ENCODE measurements around the gene PIAS4.
"Not testable (repeated sequence)": the region's sequence is repeated elsewhere in the genome, so short reads cannot be mapped to it uniquely, and the experiment has no call there.

Gene PIAS4

GRCh38 chr19:3984908-3985642 is 22.5 kb upstream of the PIAS4 start, which contains the start of gene EEF2:
EEF2 (minus strand) TSS chr19:3985463; CDS start chr19:3985380, 83 bp downstream.
- H3K9ac ChIP-seq (ENCODE audit: low read length) = peak within 1 kb of the TSS; percentile 95
- H3K27me3 ChIP-seq (ENCODE audit: control insufficient read depth, insufficient read depth, low read length) = peaks cover 8% of the 10 kb centered on the region; the same call in 1 of the 2 replicates
- peak within 1 kb of the TSS; percentile 93 for H3K4me3 ChIP-seq (ENCODE audit: low read depth, low read length)
- peaks cover 48% of the 10 kb centered on the region for H3K36me3 ChIP-seq (ENCODE audit: control insufficient read depth, insufficient read depth, low read length)
- peaks cover 26% of the 10 kb centered on the region for H3K4me1 ChIP-seq (ENCODE audit: control insufficient read depth, insufficient read depth, low read length)
- H3K9me3 ChIP-seq (ENCODE audit: control insufficient read depth, insufficient read depth, low read depth, low read length) = no peaks in the 10 kb centered on the region
- H3K27ac ChIP-seq (ENCODE audit: low read depth, low read length) = peak within 1 kb of the TSS; percentile 99

DNA sequence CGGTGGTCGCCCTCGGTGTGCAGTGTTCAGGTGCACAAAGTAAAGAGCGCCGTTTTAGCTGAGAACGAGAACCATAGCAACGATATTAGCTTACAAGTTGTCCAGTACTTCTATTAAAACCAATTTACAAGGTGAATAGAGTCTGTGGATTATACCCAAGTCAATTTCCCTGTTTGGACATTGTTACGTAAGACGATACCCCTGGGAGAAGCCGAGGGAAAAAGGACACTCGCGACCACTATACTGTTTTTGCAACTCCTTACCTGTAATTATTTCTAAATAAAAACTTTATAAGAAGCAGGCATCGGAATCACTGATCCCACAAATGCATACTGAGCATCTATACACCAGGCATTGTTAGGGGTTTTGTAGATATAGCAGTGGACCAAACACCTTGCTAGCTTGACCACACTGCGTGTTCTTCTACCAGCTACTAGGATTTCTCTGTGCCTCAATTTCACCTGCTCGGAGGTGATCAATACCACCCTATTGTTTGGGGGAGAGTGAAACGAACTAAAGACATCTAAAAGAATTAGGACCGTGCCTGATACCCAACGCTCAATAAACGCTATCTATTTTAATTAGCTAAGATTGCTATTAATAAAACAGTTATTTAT is 21.8 kb upstream of the PIAS4 start:
- Histone ChIP-seq H3K9ac (ENCODE audit: low read length) (no peak overlapping the region), H3K4me3 (ENCODE audit: low read depth, low read length) (peak overlapping the region; percentile 93), H3K4me1 (ENCODE audit: control insufficient read depth, insufficient read depth, low read length) (peaks cover 26% of the 10 kb centered on the region), H3K27me3 (ENCODE audit: control insufficient read depth, insufficient read depth, low read length) (peaks cover 8% of the 10 kb centered on the region; the same call in 1 of the 2 replicates), H3K27ac (ENCODE audit: low read depth, low read length) (no peak overlapping the region), H3K36me3 (ENCODE audit: control insufficient read depth, insufficient read depth, low read length) (peaks cover 41% of the 10 kb centered on the region), H3K9me3 (ENCODE audit: control insufficient read depth, insufficient read depth, low read depth, low read length) (no peaks in the 10 kb centered on the region)

DNA sequence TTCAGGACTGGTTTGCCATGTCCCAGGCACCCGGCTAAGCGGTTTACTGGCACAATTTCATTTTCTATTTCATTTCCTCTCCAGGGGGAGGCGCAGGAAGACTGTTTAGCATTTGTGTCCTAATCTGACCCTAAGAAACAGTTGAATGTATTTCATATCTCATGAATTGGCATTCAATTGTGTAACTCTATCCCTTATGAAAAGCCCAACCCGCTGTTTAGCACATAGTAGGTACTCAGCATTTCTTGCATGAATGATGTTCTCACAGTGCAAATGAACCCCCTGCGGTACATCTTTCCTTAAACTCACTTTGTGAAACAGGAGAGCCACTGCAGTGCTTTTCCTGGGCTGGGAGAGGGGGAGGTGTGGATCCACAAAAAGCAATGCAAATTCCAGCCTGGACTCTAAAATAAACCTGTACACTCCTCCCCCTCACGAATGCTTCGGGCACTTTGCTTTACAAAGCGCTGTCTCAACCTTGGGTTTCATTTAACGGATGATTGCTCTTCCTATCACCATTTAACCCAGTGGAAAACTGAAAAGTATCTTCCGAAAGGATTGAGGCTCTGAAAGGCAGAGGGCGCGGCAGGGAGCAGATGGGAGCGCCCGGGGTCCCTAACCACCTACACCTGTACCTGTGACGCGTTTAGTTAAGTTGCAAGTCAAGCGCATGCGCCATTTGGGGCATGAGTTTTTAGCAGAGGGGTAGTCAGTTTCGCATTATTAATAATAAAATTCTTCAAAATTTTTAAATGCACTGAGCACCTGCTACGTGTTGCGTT is 21.1 kb upstream of the PIAS4 start:
- H3K4me1 ChIP-seq (ENCODE audit: control insufficient read depth, insufficient read depth, low read length) = peaks cover 26% of the 10 kb centered on the region

DNA sequence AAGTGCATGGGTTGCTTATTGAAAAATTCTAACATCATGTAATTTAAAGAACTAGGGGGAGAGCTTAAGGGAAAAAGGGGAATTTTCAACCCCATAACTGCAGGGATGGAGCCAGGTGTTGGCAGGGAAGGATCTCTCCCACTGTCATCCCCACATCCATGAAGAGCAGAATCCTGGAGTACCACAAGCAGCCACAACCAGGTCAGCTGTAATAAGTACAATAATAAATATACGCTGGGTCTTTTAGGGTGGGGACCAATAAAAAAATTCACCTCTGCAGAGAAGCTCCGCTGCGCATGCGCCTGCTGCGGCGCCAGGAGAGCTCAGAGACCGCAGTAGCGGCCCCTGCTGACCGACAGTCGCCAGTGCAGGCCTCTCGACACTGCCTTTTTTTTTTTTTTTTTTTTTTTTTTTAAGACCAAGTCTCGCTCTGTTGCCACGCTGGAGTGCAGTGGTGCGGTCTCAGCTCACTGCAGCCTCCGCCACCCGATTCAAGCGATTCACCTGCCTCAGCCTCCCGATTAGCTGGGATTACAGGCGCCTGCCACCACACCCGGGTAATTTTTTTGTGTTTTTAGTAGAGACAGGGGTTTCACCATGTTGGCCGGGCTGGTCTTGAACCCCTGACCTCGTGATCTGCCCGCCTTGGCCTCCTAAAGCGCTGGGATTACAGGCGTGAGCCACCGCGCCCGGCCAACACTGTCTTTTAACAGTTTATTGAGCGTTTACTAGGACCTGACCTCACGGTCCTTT is 19.7 kb upstream of the PIAS4 start:
- Histone ChIP-seq H3K9me3 (ENCODE audit: control insufficient read depth, insufficient read depth, low read depth, low read length) (no peaks in the 10 kb centered on the region), H3K4me1 (ENCODE audit: control insufficient read depth, insufficient read depth, low read length) (peaks cover 26% of the 10 kb centered on the region), H3K36me3 (ENCODE audit: control insufficient read depth, insufficient read depth, low read length) (peaks cover 21% of the 10 kb centered on the region), H3K9ac (ENCODE audit: low read length) (no peak overlapping the region), H3K27ac (ENCODE audit: low read depth, low read length) (no peak overlapping the region), H3K27me3 (ENCODE audit: control insufficient read depth, insufficient read depth, low read length) (peaks cover 8% of the 10 kb centered on the region; the same call in 1 of the 2 replicates), H3K4me3 (ENCODE audit: low read depth, low read length) (peak overlapping the region; percentile 93)

More for the DNA sequence above, 21.1 kb upstream of the PIAS4 start:
- Histone ChIP-seq H3K27ac (ENCODE audit: low read depth, low read length) (no peak overlapping the region), H3K36me3 (ENCODE audit: control insufficient read depth, insufficient read depth, low read length) (peaks cover 34% of the 10 kb centered on the region), H3K9ac (ENCODE audit: low read length) (no peak overlapping the region), H3K9me3 (ENCODE audit: control insufficient read depth, insufficient read depth, low read depth, low read length) (no peaks in the 10 kb centered on the region), H3K27me3 (ENCODE audit: control insufficient read depth, insufficient read depth, low read length) (peaks cover 8% of the 10 kb centered on the region; the same call in 1 of the 2 replicates), H3K4me3 (ENCODE audit: low read depth, low read length) (peak overlapping the region; percentile 93)

DNA sequence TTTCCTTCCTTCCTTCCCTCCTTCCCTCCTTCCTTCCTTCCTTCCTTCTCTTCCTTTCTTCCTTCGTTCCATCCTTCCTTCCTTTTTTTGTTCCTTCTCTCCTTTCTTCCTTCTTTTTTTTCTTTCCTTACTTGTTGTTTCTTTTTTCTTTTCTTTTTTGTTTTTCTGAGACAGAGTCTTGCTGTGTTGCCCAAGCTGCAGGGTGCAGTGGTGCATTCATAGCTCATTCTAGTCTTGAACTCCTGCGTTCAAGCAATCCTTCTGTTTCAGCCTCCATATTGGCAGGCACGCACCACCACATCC is 16.8 kb upstream of the PIAS4 start:
- Histone ChIP-seq H3K9me3 (ENCODE audit: control insufficient read depth, insufficient read depth, low read depth, low read length) (no peaks in the 10 kb centered on the region), H3K27ac (ENCODE audit: low read depth, low read length) (no peak overlapping the region), H3K36me3 (ENCODE audit: control insufficient read depth, insufficient read depth, low read length) (no peaks in the 10 kb centered on the region), H3K9ac (ENCODE audit: low read length) (no peak overlapping the region), H3K4me1 (ENCODE audit: control insufficient read depth, insufficient read depth, low read length) (peaks cover 9% of the 10 kb centered on the region), H3K27me3 (ENCODE audit: control insufficient read depth, insufficient read depth, low read length) (peaks cover 6% of the 10 kb centered on the region; the same call in 1 of the 2 replicates), H3K4me3 (ENCODE audit: low read depth, low read length) (no peak overlapping the region)

DNA sequence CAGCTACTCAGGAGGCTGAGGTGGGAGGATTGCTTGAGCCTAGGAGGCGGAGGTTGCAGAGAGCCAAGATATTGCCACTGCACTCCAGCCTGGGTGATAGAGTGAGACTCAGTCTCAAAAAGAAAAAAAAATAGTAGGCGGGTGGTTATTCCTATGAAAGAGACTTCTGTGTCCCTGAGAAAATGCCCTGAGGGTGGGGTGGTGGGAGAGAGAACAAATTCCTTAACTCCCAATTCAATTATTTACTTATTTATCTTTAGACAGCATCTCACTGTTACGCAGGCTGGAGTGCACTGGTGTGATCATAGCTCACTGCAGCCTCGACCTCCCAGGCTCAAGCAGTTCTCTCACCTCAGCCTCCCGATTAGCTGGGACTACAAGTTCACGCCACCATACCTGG is 11.9 kb upstream of the PIAS4 start:
- H3K4me1 ChIP-seq (ENCODE audit: control insufficient read depth, insufficient read depth, low read length) = no peaks in the 10 kb centered on the region
- H3K27ac ChIP-seq (ENCODE audit: low read depth, low read length) = no peak overlapping the region
- H3K4me3 ChIP-seq (ENCODE audit: low read depth, low read length) = no peak overlapping the region
- no peaks in the 10 kb centered on the region for H3K36me3 ChIP-seq (ENCODE audit: control insufficient read depth, insufficient read depth, low read length)
- no peaks in the 10 kb centered on the region for H3K27me3 ChIP-seq (ENCODE audit: control insufficient read depth, insufficient read depth, low read length)
- H3K9ac ChIP-seq (ENCODE audit: low read length) = no peak overlapping the region
- H3K9me3 ChIP-seq (ENCODE audit: control insufficient read depth, insufficient read depth, low read depth, low read length) = no peaks in the 10 kb centered on the region

GRCh38 chr19:3998667-3999412 is 8.7 kb upstream of the PIAS4 start:
- H3K9me3 ChIP-seq (ENCODE audit: control insufficient read depth, insufficient read depth, low read depth, low read length); H3K4me1 ChIP-seq (ENCODE audit: control insufficient read depth, insufficient read depth, low read length); H3K9ac ChIP-seq (ENCODE audit: low read length); H3K27me3 ChIP-seq (ENCODE audit: control insufficient read depth, insufficient read depth, low read length); H3K36me3 ChIP-seq (ENCODE audit: control insufficient read depth, insufficient read depth, low read length); H3K4me3 ChIP-seq (ENCODE audit: low read depth, low read length); H3K27ac ChIP-seq (ENCODE audit: low read depth, low read length): not testable (repeated sequence)

GRCh38 chr19:4000798-4001197 is 6.7 kb upstream of the PIAS4 start:
- H3K9me3 ChIP-seq (ENCODE audit: control insufficient read depth, insufficient read depth, low read depth, low read length); H3K4me3 ChIP-seq (ENCODE audit: low read depth, low read length); H3K4me1 ChIP-seq (ENCODE audit: control insufficient read depth, insufficient read depth, low read length): not testable (repeated sequence)

GRCh38 chr19:4005436-4005835 is 2.1 kb upstream of the PIAS4 start:
- not testable (repeated sequence) for H3K27me3 ChIP-seq (ENCODE audit: control insufficient read depth, insufficient read depth, low read length); H3K9ac ChIP-seq (ENCODE audit: low read length); H3K27ac ChIP-seq (ENCODE audit: low read depth, low read length); H3K9me3 ChIP-seq (ENCODE audit: control insufficient read depth, insufficient read depth, low read depth, low read length); H3K4me3 ChIP-seq (ENCODE audit: low read depth, low read length); H3K36me3 ChIP-seq (ENCODE audit: control insufficient read depth, insufficient read depth, low read length)
- peaks cover 11% of the 10 kb centered on the region for H3K4me1 ChIP-seq (ENCODE audit: control insufficient read depth, insufficient read depth, low read length)

More at GRCh38 chr19:4000798-4001197, 6.7 kb upstream of the PIAS4 start:
- not testable (repeated sequence) for H3K9ac ChIP-seq (ENCODE audit: low read length); H3K27me3 ChIP-seq (ENCODE audit: control insufficient read depth, insufficient read depth, low read length); H3K27ac ChIP-seq (ENCODE audit: low read depth, low read length); H3K36me3 ChIP-seq (ENCODE audit: control insufficient read depth, insufficient read depth, low read length)

DNA sequence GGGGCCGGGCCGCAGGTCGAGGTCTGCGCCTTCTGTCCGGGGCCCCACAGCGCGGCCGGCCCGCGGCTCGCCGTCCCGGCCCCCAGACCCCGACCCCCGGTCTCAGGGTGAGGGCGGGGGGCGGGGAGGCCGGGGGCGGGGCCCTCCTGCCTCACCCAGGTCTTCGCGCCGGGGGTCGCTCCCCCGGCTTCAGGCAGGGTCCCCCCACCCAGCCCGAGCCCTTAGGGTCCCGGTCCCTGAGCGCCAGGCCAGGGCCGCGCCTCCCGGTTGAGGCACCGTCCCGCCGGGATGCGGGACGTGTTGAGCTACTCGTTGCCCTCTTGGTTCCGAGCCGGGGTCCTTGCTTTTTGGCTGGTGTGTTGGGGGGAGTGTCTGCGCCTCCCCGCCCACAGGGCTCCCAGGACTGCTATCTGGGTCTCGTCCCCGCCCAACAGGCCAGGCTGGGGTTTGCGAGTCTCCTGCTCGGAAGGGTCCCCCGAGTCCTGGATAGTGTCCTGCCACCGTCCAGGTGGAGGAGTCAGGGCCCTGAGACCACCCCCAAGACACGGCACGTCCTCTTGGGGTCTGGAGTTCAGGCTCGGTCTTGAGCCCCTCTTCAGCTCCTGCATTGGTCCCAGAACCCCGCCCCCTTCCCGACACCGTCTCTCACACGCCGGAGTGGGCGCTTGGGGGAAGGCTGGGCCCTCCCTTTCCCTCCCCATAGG is 452 bp downstream of the PIAS4 start:
- peaks cover 11% of the 10 kb centered on the region for H3K4me1 ChIP-seq (ENCODE audit: control insufficient read depth, insufficient read depth, low read length)
- H3K9ac ChIP-seq (ENCODE audit: low read length) = peak overlapping the region; percentile 43
- H3K27me3 ChIP-seq (ENCODE audit: control insufficient read depth, insufficient read depth, low read length) = no peaks in the 10 kb centered on the region
- H3K9me3 ChIP-seq (ENCODE audit: control insufficient read depth, insufficient read depth, low read depth, low read length) = no peaks in the 10 kb centered on the region
- H3K27ac ChIP-seq (ENCODE audit: low read depth, low read length) = peak overlapping the region; percentile 52; the same call in 1 of the 2 replicates
- H3K36me3 ChIP-seq (ENCODE audit: control insufficient read depth, insufficient read depth, low read length) = peaks cover 19% of the 10 kb centered on the region
- peak overlapping the region; percentile 89 for H3K4me3 ChIP-seq (ENCODE audit: low read depth, low read length)
